H9 (cell line): ENCODE results near the gene RASA3. TPM values are rescaled to one million over a fixed set of nuclear protein-coding genes. Genes with fewer than 3 reads are reported as not detected.

ENCODE experiments used
- DNase-seq: peaks from one replicate; pipeline ENCODE4 v3.0.0-alpha.2; 2017
- H2AFZ ChIP-seq: one replicate; pipeline ENCODE4 v1.6.1; 2013; ENCODE audit warnings: mild to moderate bottlenecking, low read length, control low read depth, moderate library complexity
- H2AK5ac ChIP-seq: 2 replicates; pipeline ENCODE4 v1.6.1; 2013; ENCODE audit warnings: low read length, control low read depth, mixed read lengths; ENCODE audit not compliant: insufficient read length
- H2BK120ac ChIP-seq: one replicate; pipeline ENCODE4 v1.6.1; 2013; ENCODE audit warnings: low read depth, mild to moderate bottlenecking, low read length, control low read depth, inconsistent platforms; ENCODE audit not compliant: poor library complexity, severe bottlenecking
- H2BK12ac ChIP-seq: 2 replicates; pipeline ENCODE4 v1.6.1; 2013; ENCODE audit warnings: low read length, control low read depth, mixed read lengths, low read depth; ENCODE audit not compliant: insufficient read length
- H2BK15ac ChIP-seq: 2 replicates; pipeline ENCODE4 v1.6.1; 2013; ENCODE audit warnings: low read depth, low read length, control low read depth
- H2BK20ac ChIP-seq: one replicate; pipeline ENCODE4 v1.6.1; 2013; ENCODE audit warnings: low read depth, mild to moderate bottlenecking, low read length, control low read depth, inconsistent platforms; ENCODE audit not compliant: poor library complexity, severe bottlenecking
- H2BK5ac ChIP-seq: 2 replicates; pipeline ENCODE4 v1.6.1; 2013; ENCODE audit warnings: low read length, control low read depth, mixed read lengths; ENCODE audit not compliant: insufficient read length
- H3K14ac ChIP-seq: 2 replicates; pipeline ENCODE4 v1.6.1; 2013; ENCODE audit warnings: low read length, control low read depth; ENCODE audit not compliant: insufficient read depth
- H3K18ac ChIP-seq: 2 replicates; pipeline ENCODE4 v1.6.1; 2013; ENCODE audit warnings: low read depth, mild to moderate bottlenecking, mixed read lengths, low read length, control low read depth; ENCODE audit not compliant: insufficient read length
- H3K23ac ChIP-seq: 2 replicates; pipeline ENCODE4 v1.6.1; 2013; ENCODE audit warnings: low read length, control low read depth, mixed read lengths, low read depth; ENCODE audit not compliant: insufficient read length
- H3K23me2 ChIP-seq: 2 replicates; pipeline ENCODE4 v1.6.1; 2013; ENCODE audit warnings: low read depth, mild to moderate bottlenecking, mixed read lengths, low read length, control low read depth; ENCODE audit not compliant: insufficient read length, poor library complexity, severe bottlenecking
- H3K27ac ChIP-seq: 2 replicates; pipeline ENCODE4 v1.5.1; 2013; ENCODE audit warnings: low read length, control low read depth, mixed read lengths, low read depth; ENCODE audit not compliant: insufficient read length
- H3K27me3 ChIP-seq: 2 replicates; pipeline ENCODE4 v1.6.1; 2013; ENCODE audit warnings: low read length, control low read depth, inconsistent platforms; ENCODE audit not compliant: insufficient read depth
- H3K4ac ChIP-seq: 2 replicates; pipeline ENCODE4 v1.6.1; 2013; ENCODE audit warnings: low read depth, mild to moderate bottlenecking, control low read depth, inconsistent platforms, low read length, moderate library complexity
- H3K4me1 ChIP-seq: 2 replicates; pipeline ENCODE4 v1.6.1; 2013; ENCODE audit warnings: low read length, control low read depth, inconsistent platforms; ENCODE audit not compliant: insufficient read depth
- H3K4me2 ChIP-seq: 2 replicates; pipeline ENCODE4 v1.6.1; 2013; ENCODE audit warnings: low read length, control low read depth, mixed read lengths; ENCODE audit not compliant: insufficient read length, insufficient read depth
- H3K56ac ChIP-seq: 2 replicates; pipeline ENCODE4 v1.6.1; 2013; ENCODE audit warnings: low read depth, mild to moderate bottlenecking, mixed read lengths, low read length, control low read depth; ENCODE audit not compliant: insufficient read length
- H3K79me1 ChIP-seq: 2 replicates; pipeline ENCODE4 v1.6.1; 2013; ENCODE audit warnings: low read depth, mild to moderate bottlenecking, moderate library complexity, low read length, control low read depth, inconsistent platforms; ENCODE audit not compliant: insufficient read depth, poor library complexity, severe bottlenecking
- H3K79me2 ChIP-seq: 2 replicates; pipeline ENCODE4 v1.6.1; 2013; ENCODE audit warnings: low read length, control low read depth, inconsistent platforms; ENCODE audit not compliant: insufficient read depth
- H3K9ac ChIP-seq: 2 replicates; pipeline ENCODE4 v1.6.1; 2013; ENCODE audit warnings: low read length, control low read depth, mixed read lengths; ENCODE audit not compliant: insufficient read length; ENCODE audit errors: extremely low read depth
- H3K9me3 ChIP-seq: one replicate; pipeline ENCODE4 v1.6.1; 2013; ENCODE audit warnings: low read depth, low read length, inconsistent platforms; ENCODE audit not compliant: control insufficient read depth
- H3T11ph ChIP-seq: one replicate; pipeline ENCODE4 v1.6.1; 2013; ENCODE audit warnings: mild to moderate bottlenecking, low read length, control low read depth, inconsistent platforms
- H4K20me1 ChIP-seq: one replicate; pipeline ENCODE4 v1.6.1; 2013; ENCODE audit not compliant: control insufficient read depth, insufficient read length, insufficient read depth
- H4K5ac ChIP-seq: 2 replicates; pipeline ENCODE4 v1.6.1; 2013; ENCODE audit warnings: low read depth, mild to moderate bottlenecking, mixed read lengths, low read length, control low read depth; ENCODE audit not compliant: insufficient read length
- H4K8ac ChIP-seq: replicated peaks from 2 replicates; pipeline ENCODE4 v1.6.1; 2013; ENCODE audit warnings: low read length, control low read depth, mixed read lengths, low read depth; ENCODE audit not compliant: insufficient read length
- H4K91ac ChIP-seq: 2 replicates; pipeline ENCODE4 v1.6.1; 2013; ENCODE audit warnings: low read depth, mild to moderate bottlenecking, moderate library complexity, mixed read lengths, low read length, control low read depth; ENCODE audit not compliant: insufficient read length
- H3K27ac Mint-ChIP-seq, 3 experiments: 2 replicates in 2 of 3; 3 replicates in 1 of 3; pipeline ENCODE4 v1.8.0; 2020 to 2021; ENCODE audit warnings: mixed read lengths in 3 of 3, mild to moderate bottlenecking in 1 of 3, moderate library complexity in 1 of 3
- H3K27me3 Mint-ChIP-seq: 2 replicates; pipeline ENCODE4 v1.8.0; 2021; ENCODE audit warnings: low read depth, mild to moderate bottlenecking, moderate library complexity, mixed read lengths
- H3K36me3 Mint-ChIP-seq, 3 experiments: 2 replicates in 2 of 3; 3 replicates in 1 of 3; pipeline ENCODE4 v1.8.0; 2020 to 2021; ENCODE audit warnings: low read depth in 3 of 3, mixed read lengths in 3 of 3; ENCODE audit not compliant: insufficient read depth in 1 of 3
- H3K4me1 Mint-ChIP-seq, 2 experiments: 2 replicates each; pipeline ENCODE4 v1.8.0; 2020; ENCODE audit warnings: mixed read lengths in 2 of 2
- H3K4me3 Mint-ChIP-seq, 2 experiments: 2 replicates in 1 of 2; 3 replicates in 1 of 2; pipeline ENCODE4 v1.8.0; 2020 to 2021; ENCODE audit warnings: mild to moderate bottlenecking in 2 of 2, mixed read lengths in 2 of 2, moderate library complexity in 1 of 2
- H3K9me3 Mint-ChIP-seq, 2 experiments: 2 replicates in 1 of 2; 3 replicates in 1 of 2; pipeline ENCODE4 v1.8.0; 2020; ENCODE audit warnings: mild to moderate bottlenecking in 2 of 2, mixed read lengths in 2 of 2, moderate library complexity in 1 of 2
- CTCF ChIP-seq: fragments of 200-600 bp; sonication (generic); conservative IDR thresholded peaks from 3 replicates; pipeline ENCODE4 v1.8.0; 2021; ENCODE audit warnings: antibody characterized with exemption, mild to moderate bottlenecking
- WGBS: extraction: QIAGEN DNeasy Blood & Tissue Kit; methylation state at CpG from one replicate; pipeline ENCODE4 v1.1.7; 2013; ENCODE audit warnings: missing lambda C conversion rate, low lambda C conversion rate, mixed read lengths; ENCODE audit not compliant: insufficient read length; ENCODE audit errors: extremely low coverage; 5-methylcytosine and 5-hydroxymethylcytosine counted together
- total RNA-seq: library from RNA; stranded (reverse); gene quantifications from 2 replicates; pipeline ENCODE4 v1.2.1, GENCODE V29; 2021

RASA3 gene
- total RNA-seq, 1 experiment from 2014 or later = 12.3 TPM

GRCh38 chr13:114043421-114044053, 88.9 kb downstream of the RASA3 start:
- H2BK12ac ChIP-seq = no peak overlapping the region
- no peak overlapping the region for H4K5ac ChIP-seq
- H3K9me3 Mint-ChIP-seq = no peaks in the 10 kb centered on the region; a peak in 2 of 5 replicates
- H3K36me3 Mint-ChIP-seq = peaks cover 0 to 4% (median 0%) of the 10 kb centered on the region in 3 experiments; a peak in 2 of 7 replicates
- no peak overlapping the region for H2BK120ac ChIP-seq
- peak overlapping the region in 2 of 3 experiments; percentile 23 to 73; a peak in 2 of 7 replicates for H3K27ac Mint-ChIP-seq
- no peak overlapping the region for H2AFZ ChIP-seq
- no peak overlapping the region for H4K91ac ChIP-seq
- no peak overlapping the region; the same call in 1 of the 2 replicates for H3K14ac ChIP-seq
- H4K8ac ChIP-seq = no peak overlapping the region
- H3K56ac ChIP-seq = no peak overlapping the region
- no peaks in the 10 kb centered on the region for H3K4me1 ChIP-seq
- H3K79me1 ChIP-seq = no peaks in the 10 kb centered on the region
- no peaks in the 10 kb centered on the region for H3K27me3 ChIP-seq
- H3K18ac ChIP-seq = no peak overlapping the region
- no peaks in the 10 kb centered on the region for H3K23me2 ChIP-seq
- no peak overlapping the region for H2AK5ac ChIP-seq
- DNase-seq = peak; percentile 86
- H2BK15ac ChIP-seq = no peak overlapping the region
- no peak overlapping the region for H3K4ac ChIP-seq
- no peak overlapping the region for H3K27ac ChIP-seq
- no peak overlapping the region for H3T11ph ChIP-seq
- no peak overlapping the region for H3K9ac ChIP-seq
- no peak overlapping the region for H2BK20ac ChIP-seq
- no peak overlapping the region for H3K4me3 Mint-ChIP-seq
- peaks cover 4% of the 10 kb centered on the region; the same call in 1 of the 2 replicates for H3K79me2 ChIP-seq
- H3K4me1 Mint-ChIP-seq = peaks cover 8 to 25% of the 10 kb centered on the region in 2 experiments
- no peak overlapping the region for H2BK5ac ChIP-seq
- no peak overlapping the region for H3K23ac ChIP-seq
- peak; percentile 18; the same call in 2 of the 3 replicates for TF ChIP-seq CTCF
- no peaks in the 10 kb centered on the region for H3K9me3 ChIP-seq
- no peaks in the 10 kb centered on the region for H4K20me1 ChIP-seq
- H3K4me2 ChIP-seq = no peak overlapping the region
- H3K27me3 Mint-ChIP-seq = no peaks in the 10 kb centered on the region
- no CpG with 5 or more reads among the region's 37 CpGs for WGBS
